ENCODE measurements around the gene MYL12B. TPM values are rescaled to one million over a fixed set of nuclear protein-coding genes. Genes with fewer than 3 reads are reported as not detected.
"Not testable (repeated sequence)": the region's sequence is repeated elsewhere in the genome, so short reads cannot be mapped to it uniquely, and the experiment has no call there.

The MYL12B gene
- total RNA-seq, 2 experiments from 2014 or later, result 402 to 404 TPM

- H3K4me3 Mint-ChIP-seq, result no peak overlapping the region
- no peak overlapping the region for H3K27ac Mint-ChIP-seq
- POLR2A ChIA-PET, result interaction anchor here (1.0 kb wide), 1 partner anchor 142 kb away, joined by 3 read pairs; no protein-coding TSS in a partner anchor
- no peak for DNase-seq
- peaks cover 10% of the 10 kb centered on the region for H3K27me3 Mint-ChIP-seq (ENCODE audit: low read depth)
- H3K4me1 Mint-ChIP-seq (ENCODE audit: low read depth), result peaks cover 12% of the 10 kb centered on the region
- CTCF ChIA-PET, result interaction anchor here (1.3 to 2.2 kb wide), 2 partner anchors 9 to 359 kb away, joined by 4 to 10 read pairs; no protein-coding TSS in a partner anchor
- H3K9me3 Mint-ChIP-seq (ENCODE audit: insufficient read depth), result no peaks in the 10 kb centered on the region
- no peaks in the 10 kb centered on the region for H3K36me3 Mint-ChIP-seq (ENCODE audit: low read depth)
- ATAC-seq, result no peak
Observed at GRCh38 chr18:3306391-3306790, 44.5 kb downstream of the MYL12B start.

- peaks cover 2% of the 10 kb centered on the region for H3K9me3 Mint-ChIP-seq (ENCODE audit: insufficient read depth)
- peaks cover 6% of the 10 kb centered on the region for H3K27me3 Mint-ChIP-seq (ENCODE audit: low read depth)
- no peaks in the 10 kb centered on the region for H3K36me3 Mint-ChIP-seq (ENCODE audit: low read depth)
- no peak overlapping the region for H3K4me3 Mint-ChIP-seq
- no peak overlapping the region for H3K27ac Mint-ChIP-seq
- ATAC-seq (no peak), DNase-seq (no peak)
- H3K4me1 Mint-ChIP-seq (ENCODE audit: low read depth), result no peaks in the 10 kb centered on the region
- CTCF ChIA-PET, result interaction anchor here (1.1 kb wide), 1 partner anchor 16 kb away, joined by 3 read pairs; no protein-coding TSS in a partner anchor
- POLR2A ChIA-PET, result no interaction called here
Observed at GRCh38 chr18:3313685-3314084, 51.8 kb downstream of the MYL12B start.

- CTCF ChIA-PET, result interaction anchor here (1.0 kb wide), 1 partner anchor 7 kb away, joined by 3 read pairs; no protein-coding TSS in a partner anchor
- H3K36me3 Mint-ChIP-seq (ENCODE audit: low read depth); H3K4me1 Mint-ChIP-seq (ENCODE audit: low read depth): not testable (repeated sequence)
Observed at GRCh38 chr18:3315344-3315743, 53.4 kb downstream of the MYL12B start.

GRCh38 chr18:3319399-3319798 is 57.5 kb downstream of the MYL12B start:
- POLR2A ChIA-PET, result no interaction called here
- ATAC-seq, result no peak
- Mint-ChIP-seq H3K4me3 (no peak overlapping the region), H3K36me3 (ENCODE audit: low read depth) (no peaks in the 10 kb centered on the region), H3K4me1 (ENCODE audit: low read depth) (peaks cover 3% of the 10 kb centered on the region), H3K27me3 (ENCODE audit: low read depth) (peaks cover 6% of the 10 kb centered on the region), H3K27ac (no peak overlapping the region), H3K9me3 (ENCODE audit: insufficient read depth) (peaks cover 2% of the 10 kb centered on the region)
- no peak for DNase-seq
- CTCF ChIA-PET, result interaction anchor here (0.6 to 2.5 kb wide), 7 partner anchors 9 to 347 kb away, joined by 3 to 10 read pairs (median 3); no protein-coding TSS in a partner anchor

More at GRCh38 chr18:3315344-3315743, 53.4 kb downstream of the MYL12B start:
- H3K4me3 Mint-ChIP-seq; ATAC-seq; H3K27ac Mint-ChIP-seq; DNase-seq; POLR2A ChIA-PET; H3K27me3 Mint-ChIP-seq (ENCODE audit: low read depth); H3K9me3 Mint-ChIP-seq (ENCODE audit: insufficient read depth): not testable (repeated sequence)

- no peak for DNase-seq
- Mint-ChIP-seq H3K4me3 (no peak overlapping the region), H3K9me3 (ENCODE audit: insufficient read depth) (peaks cover 2% of the 10 kb centered on the region), H3K27ac (no peak overlapping the region), H3K36me3 (ENCODE audit: low read depth) (no peaks in the 10 kb centered on the region), H3K27me3 (ENCODE audit: low read depth) (peaks cover 6% of the 10 kb centered on the region), H3K4me1 (ENCODE audit: low read depth) (peaks cover 3% of the 10 kb centered on the region)
- POLR2A ChIA-PET, result no interaction called here
- ATAC-seq, result no peak
- CTCF ChIA-PET, result interaction anchor here (0.6 to 2.5 kb wide), 8 partner anchors 9 to 346 kb away, joined by 3 to 10 read pairs (median 3); no protein-coding TSS in a partner anchor
Observed at GRCh38 chr18:3319894-3320454, 58.0 kb downstream of the MYL12B start.

- Mint-ChIP-seq H3K27ac (no peak overlapping the region), H3K36me3 (ENCODE audit: low read depth) (no peaks in the 10 kb centered on the region), H3K27me3 (ENCODE audit: low read depth) (peaks cover 2% of the 10 kb centered on the region), H3K4me3 (no peak overlapping the region), H3K9me3 (ENCODE audit: insufficient read depth) (peaks cover 2% of the 10 kb centered on the region), H3K4me1 (ENCODE audit: low read depth) (peaks cover 3% of the 10 kb centered on the region)
- ATAC-seq (no peak), DNase-seq (no peak)
- CTCF ChIA-PET, result interaction anchor here (1.6 to 2.5 kb wide), 2 partner anchors 24 to 345 kb away, joined by 4 to 8 read pairs; no protein-coding TSS in a partner anchor
- POLR2A ChIA-PET, result interaction anchor here (1.2 kb wide), 1 partner anchor 126 kb away, joined by 4 read pairs; no protein-coding TSS in a partner anchor
Observed at GRCh38 chr18:3321133-3321812, 59.3 kb downstream of the MYL12B start.

GRCh38 chr18:3323900-3324299 is 62.0 kb downstream of the MYL12B start:
- no peak overlapping the region for H3K27ac Mint-ChIP-seq
- no peak overlapping the region for H3K4me3 Mint-ChIP-seq
- CTCF ChIA-PET, result interaction anchor here (0.7 to 1.7 kb wide), 6 partner anchors 27 to 342 kb away, joined by 3 to 16 read pairs (median 6); no protein-coding TSS in a partner anchor
- H3K27me3 Mint-ChIP-seq (ENCODE audit: low read depth), result peaks cover 2% of the 10 kb centered on the region
- H3K9me3 Mint-ChIP-seq (ENCODE audit: insufficient read depth), result no peaks in the 10 kb centered on the region
- DNase-seq (no peak), ATAC-seq (no peak)
- POLR2A ChIA-PET, result no interaction called here
- H3K4me1 Mint-ChIP-seq (ENCODE audit: low read depth), result peaks cover 3% of the 10 kb centered on the region
- no peaks in the 10 kb centered on the region for H3K36me3 Mint-ChIP-seq (ENCODE audit: low read depth)

Other genes starting within 250 kb of the MYL12B start
- gene LPIN2, start 249.0 kb upstream of the MYL12B start, total RNA-seq, result 10 to 100 TPM; 77.5 TPM
- 1 to 10 TPM; 1.3 to 1.5 TPM for gene MYOM1, start 42.2 kb upstream of the MYL12B start, total RNA-seq
- 100 to 1,000 TPM; 858 to 901 TPM for gene MYL12A, start 14.3 kb upstream of the MYL12B start, total RNA-seq
- gene TGIF1, start 188.0 kb downstream of the MYL12B start, total RNA-seq, result 1 to 10 TPM; 8.2 to 8.7 TPM